ENCODE results near the gene KLC4.

GRCh38 chr6:43090559-43090956, 31.1 kb downstream of the KLC4 start:
- TF ChIP-seq YY1 (IDR thresholded peaks at IDR 0.05; ENCODE audit: insufficient read depth, insufficient read length) (no peak), ZNF274 (IDR thresholded peaks at IDR 0.05; ENCODE audit: low read depth, low read length) (no peak), SUZ12 (IDR thresholded peaks at IDR 0.05; ENCODE audit: extremely low read depth, insufficient read depth, insufficient read length) (no peak)
